D721Med (cell line): ENCODE results near the gene ZNF439.
"Not testable (repeated sequence)": the region's sequence is repeated elsewhere in the genome, so short reads cannot be mapped to it uniquely, and the experiment has no call there.

ENCODE experiments used
- DNase-seq: peaks from one replicate; pipeline ENCODE4 v3.0.0; 2011; ENCODE audit warnings: low spot score; ENCODE audit not compliant: insufficient read length
- FAIRE-seq: peaks from 2 replicates; lab custom pipeline; 2011; peaks lifted over from hg19 to GRCh38; lab: Jason Lieb, UNC
- CTCF ChIP-seq: IDR thresholded peaks from 2 replicates; pipeline ENCODE4 v1.5.1; 2012; ENCODE audit warnings: mild to moderate bottlenecking, control low read depth; ENCODE audit not compliant: insufficient read depth; ENCODE audit errors: missing control alignments

The ZNF439 gene

GRCh38 chr19:11853358-11853757 is 4.8 kb downstream of the ZNF439 start:
- FAIRE-seq (no peak), DNase-seq (no peak)
- TF ChIP-seq CTCF: no peak

- no peak for DNase-seq
- FAIRE-seq: no peak
- no peak for TF ChIP-seq CTCF
Observed at GRCh38 chr19:11856596-11857250, 8.2 kb downstream of the ZNF439 start.

DNA sequence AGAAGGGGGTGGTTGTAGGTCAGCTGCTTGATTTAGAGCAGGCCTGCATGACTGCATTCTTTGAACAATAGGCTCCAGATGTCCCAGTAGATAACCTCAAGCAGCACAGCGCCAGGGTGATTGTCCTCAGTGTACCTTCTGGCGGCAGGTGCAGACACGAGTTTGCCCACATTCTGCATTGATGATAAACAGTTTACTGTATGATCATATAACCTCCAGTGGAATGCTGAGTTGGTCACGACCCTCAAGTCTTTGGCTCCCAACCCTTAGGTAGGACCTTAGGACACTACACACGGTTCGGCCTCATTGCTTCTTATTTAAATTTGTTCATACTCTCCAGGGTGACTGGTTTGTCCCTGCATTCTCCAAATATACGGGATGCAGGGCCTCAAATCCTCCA is 12.2 kb downstream of the ZNF439 start:
- no peak for TF ChIP-seq CTCF
- FAIRE-seq: no peak

GRCh38 chr19:11861301-11861700 is 12.8 kb downstream of the ZNF439 start:
- DNase-seq: no peak
- FAIRE-seq: no peak

More for the DNA sequence above, 12.2 kb downstream of the ZNF439 start:
- no peak for DNase-seq

GRCh38 chr19:11867766-11868165 is 19.2 kb downstream of the ZNF439 start:
- not testable (repeated sequence) for FAIRE-seq, DNase-seq

More at GRCh38 chr19:11861301-11861700, 12.8 kb downstream of the ZNF439 start:
- TF ChIP-seq CTCF: no peak

DNA sequence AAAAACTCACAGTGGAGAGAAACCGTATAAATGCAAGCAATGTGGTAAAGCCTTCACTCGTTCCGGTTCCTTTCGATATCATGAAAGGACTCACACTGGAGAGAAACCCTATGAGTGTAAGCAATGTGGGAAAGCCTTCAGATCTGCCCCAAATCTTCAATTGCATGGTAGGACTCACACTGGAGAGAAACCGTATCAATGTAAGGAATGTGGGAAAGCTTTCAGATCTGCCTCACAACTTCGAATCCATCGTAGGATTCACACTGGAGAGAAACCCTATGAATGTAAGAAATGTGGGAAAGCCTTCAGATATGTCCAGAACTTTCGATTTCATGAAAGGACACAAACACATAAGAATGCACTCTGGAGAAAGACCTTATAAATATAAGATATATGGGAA is 19.7 kb downstream of the ZNF439 start:
- no peak for FAIRE-seq
- no peak for TF ChIP-seq CTCF
- DNase-seq: no peak

DNA sequence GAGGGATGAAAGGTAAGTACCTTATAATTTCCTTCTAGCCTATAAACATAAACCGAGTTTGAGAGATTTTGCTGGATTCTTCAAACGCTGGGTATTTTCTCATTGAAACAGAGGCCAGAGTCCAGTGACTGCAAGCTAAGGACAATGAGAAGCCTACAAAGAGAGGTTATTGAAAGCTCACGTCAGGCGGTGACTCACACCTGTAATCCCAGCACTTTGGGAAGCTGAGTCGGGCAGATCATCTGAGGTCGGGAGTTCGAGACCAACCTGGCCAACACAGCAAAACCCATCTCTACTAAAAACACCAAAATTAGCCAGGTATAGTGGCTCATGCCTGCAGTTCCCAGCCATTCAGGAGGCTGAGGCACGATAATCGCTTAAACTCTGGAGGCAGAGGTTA is 24.1 kb downstream of the ZNF439 start:
- FAIRE-seq (no peak), DNase-seq (no peak)
- no peak for TF ChIP-seq CTCF

DNA sequence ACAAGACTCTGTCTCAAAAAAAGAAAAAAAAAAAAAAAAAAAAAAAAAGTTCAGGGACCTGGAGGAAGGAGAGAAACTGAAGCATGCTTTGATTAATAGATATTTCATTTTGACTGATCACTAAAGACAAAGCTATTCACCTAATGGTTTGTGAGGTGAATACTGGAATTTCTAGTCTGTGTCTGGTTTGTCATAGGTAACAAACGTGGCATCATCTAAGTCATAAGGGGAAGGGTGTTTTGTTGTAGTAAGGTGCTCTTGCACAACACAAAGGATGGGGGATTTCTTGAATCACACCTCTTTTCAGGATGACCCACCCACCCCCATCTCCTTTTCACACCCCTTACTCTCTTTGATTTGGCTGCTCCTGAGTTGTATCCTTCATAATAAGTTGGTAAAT is 25.2 kb downstream of the ZNF439 start:
- no peak for TF ChIP-seq CTCF
- no peak for DNase-seq
- no peak for FAIRE-seq

DNA sequence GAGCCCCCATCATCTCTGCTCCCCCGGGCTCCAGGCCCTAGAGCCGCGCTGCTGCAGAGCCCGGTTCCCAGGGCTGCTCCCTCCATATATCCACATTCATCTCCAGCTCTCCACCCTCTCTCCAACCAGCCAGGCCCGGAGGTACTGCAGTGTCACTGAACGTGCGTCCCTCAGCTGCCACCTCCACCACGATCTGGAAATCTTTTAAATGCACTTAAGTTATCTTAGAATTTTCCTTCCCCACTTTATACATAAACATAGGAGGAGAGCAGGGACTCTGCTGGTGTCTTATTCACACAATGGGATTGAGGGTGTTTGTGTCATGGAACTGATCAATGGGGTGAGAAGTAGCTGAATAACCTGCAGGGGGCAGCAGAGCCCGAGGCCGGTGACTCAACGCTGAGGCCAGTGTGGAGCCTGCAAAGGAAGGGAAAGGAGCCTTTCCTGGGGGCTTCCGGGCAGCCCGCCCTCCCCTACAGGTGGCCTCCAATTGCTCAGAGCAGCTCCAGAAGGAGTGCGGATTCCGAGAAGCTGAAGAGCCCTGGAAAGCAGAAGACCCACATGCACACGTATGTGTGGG is 31.3 kb downstream of the ZNF439 start:
- not testable (repeated sequence) for FAIRE-seq, DNase-seq
